GM20431 (cell line): Measurements from ENCODE around the gene SETX.

Experiments used
- in situ Hi-C: fragments of 300-500 bp; cut with MseI, MboI; formaldehyde crosslinking; loops from one replicate; pipeline ENCODE4 v1.15.0; 2020; ENCODE audit warnings: low sequenced_read_pairs; ENCODE audit not compliant: unreplicated experiment

SETX gene

GRCh38 chr9:132226571-132227430 lies 128.0 kb downstream of the SETX start:
- in situ Hi-C loops, result no loop called here

- in situ Hi-C loops, result no loop called here
Measured at GRCh38 chr9:132224645-132225044, 130.1 kb downstream of the SETX start.

- in situ Hi-C loops, result no loop called here
Measured at GRCh38 chr9:132221941-132222340, 132.8 kb downstream of the SETX start.

GRCh38 chr9:132218208-132218607 lies 136.6 kb downstream of the SETX start:
- in situ Hi-C loops, result no loop called here

GRCh38 chr9:132216861-132217619 lies 137.7 kb downstream of the SETX start:
- in situ Hi-C loops, result no loop called here

GRCh38 chr9:132214027-132214622 lies 140.7 kb downstream of the SETX start:
- in situ Hi-C loops, result no loop called here

GRCh38 chr9:132211570-132211969 lies 143.2 kb downstream of the SETX start:
- in situ Hi-C loops, result no loop called here
